HG03139 (cell line): ENCODE measurements around the gene TRAF3.

ENCODE experiments used
- ATAC-seq: cut with Tn5 transposase; IDR thresholded peaks from one replicate; pipeline ENCODE4 v1.9.1; 2021; ENCODE audit not compliant: unreplicated experiment

The TRAF3 gene

GRCh38 chr14:102933618-102934231, 156.5 kb downstream of the TRAF3 start:
- ATAC-seq: no peak

GRCh38 chr14:102935756-102936155, 158.5 kb downstream of the TRAF3 start:
- ATAC-seq: no peak

GRCh38 chr14:102937331-102938175, 160.3 kb downstream of the TRAF3 start:
- no peak for ATAC-seq

- ATAC-seq: no peak
These were observed 160.9 kb downstream of the TRAF3 start for GRCh38 chr14:102938191-102938590.

- ATAC-seq: no peak
These were observed 162.1 kb downstream of the TRAF3 start for GRCh38 chr14:102939329-102939728.

- ATAC-seq: no peak
These were observed 162.7 kb downstream of the TRAF3 start for GRCh38 chr14:102939820-102940561.

GRCh38 chr14:102940729-102941362, 163.6 kb downstream of the TRAF3 start:
- ATAC-seq: no peak

GRCh38 chr14:102941419-102942011, 164.3 kb downstream of the TRAF3 start:
- ATAC-seq: no peak

- ATAC-seq: no peak
These were observed 164.8 kb downstream of the TRAF3 start for GRCh38 chr14:102942069-102942468.

- ATAC-seq: no peak
These were observed 166.2 kb downstream of the TRAF3 start for GRCh38 chr14:102943454-102943853.

GRCh38 chr14:102943979-102944378, 166.7 kb downstream of the TRAF3 start:
- ATAC-seq: no peak

- ATAC-seq: no peak
These were observed 167.4 kb downstream of the TRAF3 start for GRCh38 chr14:102944448-102945330.

- ATAC-seq: no peak
These were observed 168.3 kb downstream of the TRAF3 start for GRCh38 chr14:102945346-102946130.

GRCh38 chr14:102947321-102948103, 170.3 kb downstream of the TRAF3 start:
- no peak for ATAC-seq

GRCh38 chr14:102948698-102949061, 171.4 kb downstream of the TRAF3 start:
- ATAC-seq: no peak

- peak; percentile 66 for ATAC-seq
These were observed 172.0 kb downstream of the TRAF3 start for GRCh38 chr14:102949062-102949800.

GRCh38 chr14:102949801-102950451, 172.7 kb downstream of the TRAF3 start:
- no peak for ATAC-seq
